A673 (cell line): Measurements from ENCODE around the gene ARL3. TPM values are rescaled to one million over a fixed set of nuclear protein-coding genes. Genes with fewer than 3 reads are reported as not detected.
A peak's percentile ranks its signal among the peaks of the same experiment; 100 is the strongest.

Experiments used
- BruUV-seq: library from RNA; stranded (reverse); fragments of 400-500 nt; replicated peaks from 2 replicates; lab custom pipeline; 2021; lab: Mats Ljungman, UMichigan
- CTCF ChIA-PET: fragments of 300-600 bp; sonication (Branson Sonifier 250); formaldehyde crosslinking; loops from one replicate; lab custom pipeline; 2022; ENCODE audit warnings: antibody characterized with exemption; lab: Charles Lee
- POLR2A ChIA-PET: fragments of 300-600 bp; sonication (Branson Sonifier 250); formaldehyde crosslinking; loops from one replicate; lab custom pipeline; 2022; ENCODE audit warnings: antibody characterized with exemption; ENCODE audit not compliant: low non-redundant PET; lab: Charles Lee
- DNase-seq: peaks from one replicate; pipeline ENCODE4 v3.0.0-alpha.2; 2015; ENCODE audit warnings: low spot score
- H3K27ac ChIP-seq: fragments of 200-600 bp; sonication (generic); 2 replicates; pipeline ENCODE4 v1.5.1; 2016; ENCODE audit warnings: mixed run types, low read depth, mild to moderate bottlenecking, mixed read lengths, antibody characterized with exemption, low read length; ENCODE audit not compliant: poor library complexity, severe bottlenecking
- H3K27me3 ChIP-seq: fragments of 200-600 bp; sonication (generic); replicated peaks from 2 replicates; pipeline ENCODE4 v1.6.1; 2017; ENCODE audit warnings: mixed run types, low read depth, mild to moderate bottlenecking, mixed read lengths, antibody characterized with exemption, low read length; ENCODE audit not compliant: insufficient read depth, poor library complexity
- H3K36me3 ChIP-seq: fragments of 200-600 bp; sonication (generic); 2 replicates; pipeline ENCODE4 v1.6.1; 2016; ENCODE audit warnings: mixed run types, mild to moderate bottlenecking, mixed read lengths, antibody characterized with exemption, low read length; ENCODE audit not compliant: insufficient read depth, poor library complexity, severe bottlenecking
- H3K4me1 ChIP-seq: fragments of 200-600 bp; sonication (generic); 2 replicates; pipeline ENCODE4 v1.6.1; 2017; ENCODE audit warnings: mixed run types, mild to moderate bottlenecking, mixed read lengths, antibody characterized with exemption, low read length; ENCODE audit not compliant: insufficient read depth, poor library complexity, severe bottlenecking
- H3K4me3 ChIP-seq: fragments of 200-600 bp; sonication (generic); 2 replicates; pipeline ENCODE4 v1.5.1; 2016; ENCODE audit warnings: low read depth, mixed run types, mild to moderate bottlenecking, mixed read lengths, low read length; ENCODE audit not compliant: poor library complexity, severe bottlenecking
- H3K9me3 ChIP-seq: fragments of 200-600 bp; sonication (generic); 2 replicates; pipeline ENCODE4 v1.6.1; 2016; ENCODE audit warnings: mixed run types, low read depth, mild to moderate bottlenecking, mixed read lengths, antibody characterized with exemption, low read length; ENCODE audit not compliant: poor library complexity, severe bottlenecking
- EZH2 ChIP-seq: fragments of 200-600 bp; sonication (generic); IDR thresholded peaks from 2 replicates; pipeline ENCODE4 v1.6.1; 2017; ENCODE audit warnings: borderline replicate concordance, low read depth, mild to moderate bottlenecking, mixed read lengths, antibody characterized with exemption, low read length; ENCODE audit not compliant: poor library complexity, severe bottlenecking
- intact Hi-C: fragments of 100-400 bp; cut with micrococcal nuclease; formaldehyde crosslinking; loops from one replicate; pipeline ENCODE4 v1.10.0; 2022; ENCODE audit not compliant: unreplicated experiment
- total RNA-seq: library from RNA; stranded (reverse); gene quantifications from 2 replicates; pipeline ENCODE4 v1.2.3, GENCODE V29; 2021
- TF ChIP-seq, protein P1 (sequence below): fragments of 300-800, 200-600 bp; sonication (generic); conservative IDR thresholded peaks from 2 replicates; pipeline ENCODE4 v1.5.1; 2017; ENCODE audit warnings: low read depth, mild to moderate bottlenecking, antibody characterized with exemption, low read length, moderate library complexity, mixed read lengths

ARL3 gene
- total RNA-seq, 1 experiment from 2014 or later, result 14.9 TPM

- ChIA-PET POLR2A (no interaction called here), CTCF (no interaction called here)
- no peaks in the 10 kb centered on the region for H3K9me3 ChIP-seq
- H3K27ac ChIP-seq, result no peak overlapping the region
- no TSS peak for BruUV-seq
- peaks cover 6% of the 10 kb centered on the region for H3K4me1 ChIP-seq
- no peak for DNase-seq
- TF ChIP-seq, protein P1, sequence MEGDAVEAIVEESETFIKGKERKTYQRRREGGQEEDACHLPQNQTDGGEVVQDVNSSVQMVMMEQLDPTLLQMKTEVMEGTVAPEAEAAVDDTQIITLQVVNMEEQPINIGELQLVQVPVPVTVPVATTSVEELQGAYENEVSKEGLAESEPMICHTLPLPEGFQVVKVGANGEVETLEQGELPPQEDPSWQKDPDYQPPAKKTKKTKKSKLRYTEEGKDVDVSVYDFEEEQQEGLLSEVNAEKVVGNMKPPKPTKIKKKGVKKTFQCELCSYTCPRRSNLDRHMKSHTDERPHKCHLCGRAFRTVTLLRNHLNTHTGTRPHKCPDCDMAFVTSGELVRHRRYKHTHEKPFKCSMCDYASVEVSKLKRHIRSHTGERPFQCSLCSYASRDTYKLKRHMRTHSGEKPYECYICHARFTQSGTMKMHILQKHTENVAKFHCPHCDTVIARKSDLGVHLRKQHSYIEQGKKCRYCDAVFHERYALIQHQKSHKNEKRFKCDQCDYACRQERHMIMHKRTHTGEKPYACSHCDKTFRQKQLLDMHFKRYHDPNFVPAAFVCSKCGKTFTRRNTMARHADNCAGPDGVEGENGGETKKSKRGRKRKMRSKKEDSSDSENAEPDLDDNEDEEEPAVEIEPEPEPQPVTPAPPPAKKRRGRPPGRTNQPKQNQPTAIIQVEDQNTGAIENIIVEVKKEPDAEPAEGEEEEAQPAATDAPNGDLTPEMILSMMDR, result no peak
- no peak for TF ChIP-seq EZH2
- peaks cover 8% of the 10 kb centered on the region for H3K36me3 ChIP-seq
- H3K27me3 ChIP-seq, result no peaks in the 10 kb centered on the region
- intact Hi-C loops, result no loop called here
- no peak overlapping the region for H3K4me3 ChIP-seq
These were observed 27.6 kb upstream of the ARL3 start for GRCh38 chr10:102741726-102742237.

GRCh38 chr10:102740229-102740628 is 26.0 kb upstream of the ARL3 start:
- POLR2A ChIA-PET, result no interaction called here
- intact Hi-C loops, result no loop called here
- CTCF ChIA-PET, result interaction anchor here (0.9 kb wide), 1 partner anchor 8 kb away, joined by 3 read pairs; no protein-coding TSS in a partner anchor

GRCh38 chr10:102738692-102739121 is 24.5 kb upstream of the ARL3 start:
- ChIA-PET CTCF (no interaction called here), POLR2A (no interaction called here)
- H3K36me3 ChIP-seq, result peaks cover 12% of the 10 kb centered on the region
- intact Hi-C loops, result no loop called here
- H3K27me3 ChIP-seq, result no peaks in the 10 kb centered on the region
- H3K4me1 ChIP-seq, result no peaks in the 10 kb centered on the region
- TF ChIP-seq, protein P1, result no peak
- TF ChIP-seq EZH2, result no peak
- DNase-seq, result no peak
- no peak overlapping the region for H3K4me3 ChIP-seq
- no peak overlapping the region for H3K27ac ChIP-seq
- no peaks in the 10 kb centered on the region for H3K9me3 ChIP-seq
- BruUV-seq, result TSS peak; percentile 11

More at GRCh38 chr10:102740229-102740628, 26.0 kb upstream of the ARL3 start:
- TF ChIP-seq, protein P1, result no peak
- TF ChIP-seq EZH2, result no peak
- H3K4me3 ChIP-seq, result no peak overlapping the region
- H3K36me3 ChIP-seq, result peaks cover 12% of the 10 kb centered on the region
- H3K27ac ChIP-seq, result no peak overlapping the region
- peaks cover 6% of the 10 kb centered on the region for H3K4me1 ChIP-seq
- no peaks in the 10 kb centered on the region for H3K27me3 ChIP-seq
- no TSS peak for BruUV-seq
- DNase-seq, result no peak
- no peaks in the 10 kb centered on the region for H3K9me3 ChIP-seq
